ENCODE measurements around the gene SERF2. TPM values are rescaled to one million over a fixed set of nuclear protein-coding genes. Genes with fewer than 3 reads are reported as not detected.
A peak's percentile ranks its signal among the peaks of the same experiment; 100 is the strongest.

The SERF2 gene
- total RNA-seq, 1 donor from 2014 or later, result 845 TPM

DNA sequence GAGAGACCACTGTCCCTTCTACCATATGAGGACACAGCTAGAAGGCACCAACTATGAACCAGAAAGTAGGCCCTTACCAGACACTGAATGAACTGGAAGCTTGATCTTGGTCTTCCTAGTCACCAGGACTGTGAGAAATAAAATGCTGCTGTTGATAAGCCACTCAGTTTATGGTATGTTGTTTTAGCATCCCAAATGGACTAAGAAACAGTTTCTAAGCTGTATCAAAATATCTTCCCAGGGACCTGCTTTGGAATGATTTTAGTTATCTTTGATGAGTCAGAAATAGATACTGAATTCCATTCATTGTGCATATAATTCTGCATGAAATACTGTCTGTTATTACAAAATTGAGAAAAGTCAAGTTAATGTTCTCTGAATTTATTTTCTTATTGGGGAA lies 53.3 kb downstream of the SERF2 start:
- H3K4me3 Mint-ChIP-seq (ENCODE audit: unreplicated experiment), result no peak overlapping the region
- no peak for DNase-seq (ENCODE audit: low spot score)
- H3K27ac Mint-ChIP-seq (ENCODE audit: unreplicated experiment), result no peak overlapping the region
- H3K27me3 Mint-ChIP-seq (ENCODE audit: unreplicated experiment), result no peaks in the 10 kb centered on the region
- H3K9me3 Mint-ChIP-seq (ENCODE audit: unreplicated experiment), result no peaks in the 10 kb centered on the region
- TF ChIP-seq, protein P1, sequence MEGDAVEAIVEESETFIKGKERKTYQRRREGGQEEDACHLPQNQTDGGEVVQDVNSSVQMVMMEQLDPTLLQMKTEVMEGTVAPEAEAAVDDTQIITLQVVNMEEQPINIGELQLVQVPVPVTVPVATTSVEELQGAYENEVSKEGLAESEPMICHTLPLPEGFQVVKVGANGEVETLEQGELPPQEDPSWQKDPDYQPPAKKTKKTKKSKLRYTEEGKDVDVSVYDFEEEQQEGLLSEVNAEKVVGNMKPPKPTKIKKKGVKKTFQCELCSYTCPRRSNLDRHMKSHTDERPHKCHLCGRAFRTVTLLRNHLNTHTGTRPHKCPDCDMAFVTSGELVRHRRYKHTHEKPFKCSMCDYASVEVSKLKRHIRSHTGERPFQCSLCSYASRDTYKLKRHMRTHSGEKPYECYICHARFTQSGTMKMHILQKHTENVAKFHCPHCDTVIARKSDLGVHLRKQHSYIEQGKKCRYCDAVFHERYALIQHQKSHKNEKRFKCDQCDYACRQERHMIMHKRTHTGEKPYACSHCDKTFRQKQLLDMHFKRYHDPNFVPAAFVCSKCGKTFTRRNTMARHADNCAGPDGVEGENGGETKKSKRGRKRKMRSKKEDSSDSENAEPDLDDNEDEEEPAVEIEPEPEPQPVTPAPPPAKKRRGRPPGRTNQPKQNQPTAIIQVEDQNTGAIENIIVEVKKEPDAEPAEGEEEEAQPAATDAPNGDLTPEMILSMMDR (IDR thresholded peaks at IDR 0.05; ENCODE audit: unreplicated experiment), result no peak
- H3K36me3 Mint-ChIP-seq (ENCODE audit: low read depth, unreplicated experiment), result no peaks in the 10 kb centered on the region
- no peaks in the 10 kb centered on the region for H3K4me1 Mint-ChIP-seq (ENCODE audit: unreplicated experiment)

Small RNA genes lying within 50 kb of the gene (microRNA-seq; reads per million reads assigned to microRNA genes)
- 2.5 reads per million, percentile 34 among the genes with 10 or more reads in this experiment for gene MIR1282 (ENCODE audit: unreplicated experiment)

Other genes starting within 250 kb of the SERF2 start
- gene PPIP5K1, start 202.1 kb upstream of the SERF2 start, total RNA-seq (ENCODE audit: unreplicated experiment), result 26.9 TPM
- gene CKMT1B, start 198.3 kb upstream of the SERF2 start, total RNA-seq (ENCODE audit: unreplicated experiment), result 12.8 TPM
- 1.2 TPM for gene STRC, start 173.5 kb upstream of the SERF2 start, total RNA-seq (ENCODE audit: unreplicated experiment)
- gene CATSPER2, start 143.5 kb upstream of the SERF2 start, total RNA-seq (ENCODE audit: unreplicated experiment), result 1.9 TPM
- 9.4 TPM for gene CKMT1A, start 98.5 kb upstream of the SERF2 start, total RNA-seq (ENCODE audit: unreplicated experiment)
- 655 TPM for gene PDIA3, start 45.9 kb upstream of the SERF2 start, total RNA-seq (ENCODE audit: unreplicated experiment)
- gene ELL3, start 15.4 kb upstream of the SERF2 start, total RNA-seq (ENCODE audit: unreplicated experiment), result 1.9 TPM
- gene SERINC4, start 7.9 kb downstream of the SERF2 start, total RNA-seq (ENCODE audit: unreplicated experiment), result not detected
- gene HYPK, start 8.3 kb downstream of the SERF2 start, total RNA-seq (ENCODE audit: unreplicated experiment), result 6.5 TPM
- gene MFAP1, start 32.4 kb downstream of the SERF2 start, total RNA-seq (ENCODE audit: unreplicated experiment), result 28.6 TPM
- 4.8 TPM for gene WDR76, start 34.7 kb downstream of the SERF2 start, total RNA-seq (ENCODE audit: unreplicated experiment)